HUDEP-2 (cell line): ENCODE results near the gene ANAPC2.

Source experiments
- DNase-seq, 76 experiments: peaks; one replicate each; lab custom pipeline; 2025; ENCODE audit not compliant: unreplicated experiment in 76 of 76; lab: John Stamatoyannopoulos, UW

The ANAPC2 gene

DNA sequence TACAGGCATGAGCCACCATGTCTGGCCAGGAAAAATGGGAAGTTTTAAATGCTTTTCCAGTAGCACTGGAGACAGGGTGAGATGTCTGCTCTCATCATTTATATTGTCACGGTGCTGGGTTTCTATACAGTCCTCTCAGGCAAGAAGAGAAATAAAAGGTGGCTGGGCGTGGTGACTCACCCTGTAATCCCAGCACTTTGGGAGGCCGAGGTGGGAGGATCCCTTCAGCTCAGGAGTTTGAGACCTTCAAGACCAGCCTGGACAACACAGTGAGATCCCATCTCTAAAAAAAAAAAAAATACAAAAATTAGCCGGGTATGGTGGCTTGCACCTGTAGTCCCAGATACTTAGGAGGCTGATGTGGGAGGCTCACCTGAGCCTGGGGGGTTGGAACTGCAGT is 54.2 kb downstream of the ANAPC2 start:
- no peak for DNase-seq

DNA sequence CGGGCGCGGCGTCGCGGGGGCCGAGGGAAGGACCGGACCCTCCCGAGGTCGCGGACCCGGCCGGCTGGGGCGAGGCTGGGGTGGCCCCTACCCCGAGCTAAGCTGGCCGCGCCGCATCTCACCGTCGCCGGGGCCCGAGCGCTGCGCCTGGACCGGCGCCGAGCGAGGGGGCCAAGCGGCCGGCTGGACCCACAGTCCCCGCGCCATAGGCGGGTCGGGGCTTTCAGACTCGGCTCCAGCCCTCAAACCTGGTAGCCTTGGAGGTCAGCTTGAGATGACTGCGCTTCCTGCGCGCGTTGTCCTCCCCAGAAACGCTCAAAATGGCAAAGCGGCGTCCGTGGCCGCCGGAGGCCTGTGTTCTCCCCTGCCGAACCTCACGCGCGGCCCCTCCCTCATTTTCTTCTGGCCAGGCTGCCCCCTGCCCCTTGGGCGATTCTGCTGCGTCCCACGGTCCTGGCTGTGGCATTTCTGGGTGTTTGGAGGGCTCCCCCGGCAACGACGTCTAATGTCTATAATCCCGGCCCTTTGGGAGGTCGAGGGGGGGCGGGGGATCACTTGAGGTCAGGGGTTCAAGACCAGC is 58.1 kb downstream of the ANAPC2 start:
- no peak for DNase-seq

DNA sequence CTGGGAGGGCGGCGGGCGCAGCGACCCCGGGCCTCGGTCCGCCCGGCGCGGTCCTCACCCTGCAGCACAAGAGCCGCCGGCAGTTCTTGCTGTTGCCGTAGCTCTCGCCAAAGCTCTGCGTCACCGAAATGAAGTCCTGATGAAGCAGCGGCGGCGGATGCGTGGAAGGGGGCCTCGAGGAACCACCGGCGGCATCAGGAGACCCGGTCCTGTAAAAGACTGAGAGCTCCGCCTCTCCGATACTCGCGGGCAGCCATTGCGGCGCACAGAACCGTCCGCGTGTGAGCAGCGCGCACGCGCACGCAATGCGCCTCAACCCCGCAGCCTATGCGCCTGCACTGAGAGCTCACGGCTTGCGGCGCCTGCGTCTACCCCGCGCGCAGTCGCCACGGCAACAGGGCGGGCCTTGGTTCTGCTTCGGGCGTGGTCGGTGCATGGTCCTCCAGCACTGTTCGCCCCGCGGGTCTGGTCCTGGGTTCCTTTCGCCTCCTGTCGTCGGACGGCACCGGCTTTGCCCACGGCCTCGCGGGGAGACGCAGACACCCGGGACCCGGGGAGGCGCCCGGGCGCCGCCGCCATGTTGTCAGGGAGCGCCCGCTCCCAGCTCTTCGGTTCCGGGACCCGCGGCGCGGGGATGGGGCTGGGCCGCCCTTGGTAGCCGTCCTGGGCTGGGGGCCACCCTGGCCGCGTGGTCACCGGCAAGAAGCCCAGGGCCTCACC is 58.7 kb downstream of the ANAPC2 start:
- DNase-seq, result peak in 74 of 76 experiments; percentile 34 to 93 (median 80)

DNA sequence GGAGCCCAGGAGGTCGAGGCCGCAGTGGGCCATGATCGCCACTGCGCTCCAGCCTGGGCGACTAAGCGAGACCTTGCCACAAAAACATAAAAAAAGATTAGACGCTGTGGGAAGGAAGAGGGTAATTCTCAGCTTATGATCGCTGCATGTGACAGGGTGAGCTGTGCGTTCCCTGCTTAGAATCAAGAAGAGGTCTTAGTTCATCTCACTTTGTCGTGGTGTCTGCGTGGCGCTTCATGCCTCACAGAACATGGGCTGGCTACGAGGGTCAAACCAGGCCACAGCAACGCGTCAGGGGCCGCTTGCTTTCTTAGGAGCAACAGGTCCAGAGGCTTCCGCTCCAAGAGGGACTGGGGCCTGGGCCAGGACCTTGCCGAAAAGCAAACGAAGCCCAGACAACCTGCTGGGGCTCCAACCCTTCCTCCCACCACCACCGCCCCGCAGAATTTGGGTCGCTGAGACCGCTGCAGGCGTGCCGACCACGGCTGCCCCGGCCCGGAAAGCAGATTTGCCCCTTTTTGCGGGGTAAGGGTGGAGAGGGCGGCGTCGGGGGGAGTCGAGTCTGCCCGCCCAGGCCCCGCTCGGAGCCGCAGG is 59.4 kb downstream of the ANAPC2 start:
- peak in 1 of 76 experiments; percentile 26 for DNase-seq

DNA sequence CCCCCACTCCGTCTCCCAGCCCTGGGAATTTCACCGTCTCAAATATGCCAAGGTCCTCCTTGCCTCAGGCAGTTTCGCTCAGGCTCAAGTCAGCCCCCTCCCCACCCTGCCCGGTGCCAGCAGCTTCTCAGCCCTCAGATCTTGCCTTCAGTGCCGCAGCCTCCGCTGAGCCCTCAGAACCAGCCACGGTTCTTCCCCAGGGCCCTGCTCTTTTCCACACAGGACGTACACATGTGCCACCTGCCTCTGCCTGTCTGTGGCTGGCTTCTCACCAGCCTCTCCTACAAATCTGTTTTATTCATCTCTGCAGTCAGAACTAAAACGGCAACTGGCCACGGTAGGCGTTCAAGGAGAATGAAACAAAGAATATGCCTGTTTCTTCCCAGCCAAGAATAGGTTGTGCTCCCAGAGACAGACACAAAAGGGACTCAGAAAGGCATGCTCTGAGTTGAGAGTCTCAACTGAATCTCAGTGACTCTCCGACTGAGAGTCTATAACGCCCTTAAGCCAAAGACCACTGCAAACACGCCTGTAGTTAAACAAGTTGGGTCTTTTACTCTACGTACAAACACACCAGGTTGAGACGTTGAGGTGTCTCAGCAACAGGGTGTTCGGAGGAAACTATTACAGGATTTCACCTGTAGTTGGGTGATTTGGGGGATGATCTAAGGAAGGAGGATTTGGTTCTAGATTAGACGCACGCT is 60.0 kb downstream of the ANAPC2 start:
- DNase-seq, result peak in 3 of 76 experiments; percentile 3 to 30 (median 13)

DNA sequence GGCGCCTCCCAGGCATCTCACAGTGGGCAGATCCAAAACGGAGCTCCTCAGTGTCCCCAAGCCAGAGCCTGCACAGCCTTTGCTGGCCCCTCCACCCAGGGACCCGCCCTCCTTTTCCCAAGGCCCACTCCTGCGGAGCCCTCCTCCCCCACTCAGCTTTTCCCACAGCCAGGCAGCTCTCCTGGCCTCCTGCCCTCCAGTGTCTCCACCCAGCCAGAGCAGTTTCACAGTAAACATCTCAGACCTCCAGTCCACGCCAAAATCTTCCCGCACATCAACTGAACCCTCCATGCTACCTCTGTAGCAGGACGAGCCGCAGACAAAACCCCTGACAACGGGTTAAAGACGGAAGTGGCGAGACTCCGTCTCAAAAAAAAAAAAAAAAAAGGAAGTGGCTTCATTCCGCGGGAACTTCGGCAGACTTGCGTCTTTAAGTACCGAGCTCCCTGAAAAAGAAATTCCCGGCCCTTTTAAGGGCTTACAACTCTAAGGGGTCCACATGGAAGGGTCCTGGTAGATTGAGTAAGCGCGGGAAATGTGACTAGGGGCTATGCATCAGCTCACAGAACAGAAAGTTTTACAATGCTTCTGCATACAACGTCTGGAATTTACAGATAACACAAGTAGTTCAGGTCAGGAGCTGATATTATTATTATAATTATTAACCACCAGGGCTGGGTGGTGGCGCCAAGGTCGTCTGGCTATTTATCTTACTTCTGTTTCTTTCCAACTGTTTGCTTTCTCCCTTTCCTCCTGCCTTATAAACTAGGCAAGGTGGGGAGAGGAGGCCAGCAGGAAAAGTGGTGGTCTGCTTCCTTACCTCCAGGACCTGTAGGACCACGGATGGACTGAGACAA is 60.8 kb downstream of the ANAPC2 start:
- DNase-seq, result peak in 21 of 76 experiments; percentile 6 to 53 (median 29)

DNA sequence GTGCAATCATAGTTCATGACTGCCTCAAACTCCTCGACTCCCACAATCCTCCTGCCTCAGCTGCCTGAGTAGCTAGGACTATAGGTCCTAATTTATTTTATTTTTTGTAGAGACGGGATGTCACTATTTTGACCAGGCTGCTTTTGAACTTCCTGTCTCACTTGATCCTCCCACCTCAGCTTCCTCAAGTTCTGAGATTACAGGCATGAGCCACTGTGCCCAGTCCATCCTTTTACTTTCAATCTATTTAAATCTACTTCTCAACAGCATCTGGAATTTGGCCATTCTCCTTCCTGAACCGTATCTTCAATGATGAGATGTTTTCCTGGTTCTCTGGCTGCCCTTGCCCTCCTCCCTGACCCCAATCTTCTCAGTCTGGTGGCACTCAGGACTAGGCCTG is 61.6 kb downstream of the ANAPC2 start:
- DNase-seq, result no peak
